Fibroblast of skin of abdomen (primary cell): Measurements from ENCODE around the gene PABPC3.

Experiments
- DNase-seq: peaks from one replicate; pipeline ENCODE4 v3.0.0-alpha.2; 2013

Gene PABPC3

DNA sequence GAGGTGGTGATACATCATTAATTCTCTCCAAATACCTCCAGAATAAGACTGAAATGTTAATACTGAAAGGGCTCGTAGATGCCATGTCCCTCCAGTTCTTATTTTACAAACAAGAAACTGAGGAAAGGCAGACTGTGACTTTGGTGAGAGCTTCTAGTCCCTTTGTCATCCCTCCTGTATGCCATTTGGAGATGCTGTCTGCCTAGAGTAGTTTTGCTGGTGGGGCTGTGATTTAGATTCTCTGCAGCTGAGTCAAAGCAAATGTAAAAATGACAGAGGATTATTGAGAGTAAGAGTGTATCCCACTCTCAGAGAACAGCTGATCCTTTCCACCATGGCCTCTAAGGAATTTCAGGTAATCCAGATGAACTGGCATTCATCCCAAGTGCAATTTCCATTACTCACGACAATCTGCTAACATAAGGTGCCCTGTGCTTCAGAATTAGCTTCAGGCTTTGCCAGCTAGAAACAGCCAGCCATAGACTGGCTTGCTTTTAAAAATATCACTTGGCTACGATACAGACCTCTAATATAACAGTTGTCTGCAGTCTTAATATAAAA, 16.8 kb downstream of the PABPC3 start:
- DNase-seq: no peak

DNA sequence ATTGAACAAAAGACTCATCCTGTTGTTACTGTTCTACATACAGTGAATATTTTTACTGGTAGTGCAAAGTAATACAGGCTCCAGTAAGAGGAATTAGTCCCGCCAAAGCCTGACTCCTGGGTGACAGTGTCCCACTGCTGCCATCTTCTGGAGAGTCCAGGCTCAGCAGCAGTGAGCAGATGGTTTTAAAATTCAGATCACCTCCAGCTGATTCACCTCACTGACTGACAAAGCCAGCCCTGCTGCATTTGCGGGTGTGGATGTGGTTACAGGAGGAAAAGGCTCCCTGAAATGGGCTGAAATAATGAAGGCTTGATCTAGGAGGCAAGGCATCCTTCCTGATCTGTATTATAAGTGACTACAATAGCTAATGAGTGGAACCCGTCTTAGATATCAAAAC, 18.3 kb downstream of the PABPC3 start:
- DNase-seq: peak; percentile 59

DNA sequence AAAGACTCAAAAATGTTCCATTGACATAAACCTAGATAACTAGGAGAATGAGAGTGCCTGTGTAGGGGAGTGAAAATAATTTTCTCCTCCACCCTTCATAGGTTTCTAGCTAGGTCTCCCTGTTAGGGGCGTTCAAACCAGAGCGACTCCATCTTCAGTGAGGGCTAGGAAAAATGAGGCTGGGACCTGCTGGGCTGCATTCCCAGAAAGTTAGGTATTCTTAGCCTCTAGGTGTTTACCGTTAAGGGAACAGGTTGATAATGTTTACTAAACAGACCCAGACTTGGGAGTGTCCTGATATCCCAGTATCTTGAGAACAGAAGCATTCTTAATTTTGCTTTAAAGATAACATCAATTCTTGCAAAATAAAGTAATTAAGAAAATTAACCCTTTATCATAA, 20.1 kb downstream of the PABPC3 start:
- no peak for DNase-seq

DNA sequence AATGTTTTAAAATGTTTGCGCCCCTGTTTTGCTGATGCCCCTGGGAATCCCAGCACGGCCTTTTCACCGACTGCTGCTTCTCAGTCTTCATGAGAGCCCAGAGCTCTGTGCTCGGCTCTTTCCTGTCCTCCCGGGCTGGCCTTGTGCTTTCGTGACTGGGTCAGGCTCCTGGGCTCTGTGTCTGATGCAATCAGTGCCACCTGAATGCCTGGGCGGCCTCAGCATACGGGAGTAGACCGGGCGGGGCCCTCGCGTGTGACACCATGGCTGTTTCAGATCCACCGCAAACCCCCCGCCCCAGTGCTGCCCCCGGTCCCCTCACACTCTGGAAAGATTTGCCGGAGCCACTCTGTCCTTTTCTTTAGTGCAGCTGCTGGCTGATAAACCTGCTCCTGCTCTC, 21.4 kb downstream of the PABPC3 start:
- no peak for DNase-seq

DNA sequence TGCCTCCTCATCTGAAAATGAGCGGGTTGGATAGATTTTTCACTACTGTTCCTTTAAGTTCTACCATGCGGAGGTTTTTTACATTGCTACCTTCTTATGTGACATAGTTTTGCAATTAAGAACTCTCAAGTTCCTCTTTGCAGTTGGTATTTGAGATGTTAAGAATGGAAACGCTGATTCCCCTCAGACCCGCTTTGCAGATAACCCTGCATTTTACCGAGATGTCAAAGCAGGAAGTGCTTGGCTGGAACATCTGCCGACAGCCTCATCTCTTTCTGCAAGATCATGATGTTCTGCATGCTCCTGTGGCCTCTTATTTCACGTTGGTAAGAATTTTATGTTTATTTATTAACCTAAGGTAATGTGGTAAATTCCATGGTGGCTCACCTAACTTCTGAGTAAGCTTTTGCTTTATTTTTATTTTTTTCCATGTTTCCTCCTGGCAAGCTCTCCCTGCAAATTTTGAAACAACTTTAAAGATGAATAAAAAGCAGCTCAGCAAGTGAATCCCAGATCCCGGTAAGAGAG, 22.5 kb downstream of the PABPC3 start:
- no peak for DNase-seq

DNA sequence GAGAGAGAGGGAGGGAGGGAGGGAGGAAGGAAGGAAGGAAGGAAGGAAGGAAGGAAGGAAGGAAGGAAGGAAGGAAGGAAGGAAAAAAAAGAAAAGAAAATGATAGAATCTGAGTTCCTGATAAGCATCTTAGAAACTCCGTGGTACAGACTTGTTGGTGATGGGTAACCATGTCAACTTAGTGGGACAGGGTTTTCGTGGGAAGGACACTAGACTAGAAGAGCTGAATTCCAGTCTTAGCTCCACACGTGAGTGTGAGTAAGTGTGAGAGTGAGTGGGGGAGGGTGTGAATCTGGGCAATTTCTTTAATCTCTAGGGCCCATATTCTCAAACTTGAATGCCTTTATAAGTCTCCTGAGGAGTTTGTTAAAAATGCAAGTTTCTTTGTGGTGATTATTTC, 35.0 kb downstream of the PABPC3 start:
- no peak for DNase-seq

DNA sequence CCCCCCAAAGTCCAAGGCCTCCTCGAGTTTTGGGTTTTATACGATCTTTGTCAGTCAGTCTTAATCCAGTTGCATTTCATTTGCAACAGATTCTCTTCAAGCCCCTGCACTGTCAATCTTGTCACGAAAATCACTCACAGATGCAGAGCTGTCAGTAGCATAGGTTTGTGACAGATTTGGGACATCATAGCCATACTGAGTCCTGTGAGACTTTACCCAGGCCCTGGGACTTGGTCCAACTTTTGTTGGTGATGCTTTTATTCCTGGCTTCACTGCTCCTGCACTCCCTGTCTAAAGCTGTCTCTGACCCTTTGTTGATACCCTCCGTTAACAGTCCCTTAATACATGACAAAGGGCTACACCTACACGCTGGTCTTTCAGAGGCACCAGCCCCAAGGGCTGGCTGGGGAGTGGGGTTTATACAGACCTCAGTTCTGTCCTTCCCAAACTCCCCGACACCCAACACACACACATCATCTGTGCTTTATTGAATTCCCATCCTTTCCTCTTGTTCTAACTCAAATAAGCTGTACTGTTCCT, 36.0 kb downstream of the PABPC3 start:
- no peak for DNase-seq

DNA sequence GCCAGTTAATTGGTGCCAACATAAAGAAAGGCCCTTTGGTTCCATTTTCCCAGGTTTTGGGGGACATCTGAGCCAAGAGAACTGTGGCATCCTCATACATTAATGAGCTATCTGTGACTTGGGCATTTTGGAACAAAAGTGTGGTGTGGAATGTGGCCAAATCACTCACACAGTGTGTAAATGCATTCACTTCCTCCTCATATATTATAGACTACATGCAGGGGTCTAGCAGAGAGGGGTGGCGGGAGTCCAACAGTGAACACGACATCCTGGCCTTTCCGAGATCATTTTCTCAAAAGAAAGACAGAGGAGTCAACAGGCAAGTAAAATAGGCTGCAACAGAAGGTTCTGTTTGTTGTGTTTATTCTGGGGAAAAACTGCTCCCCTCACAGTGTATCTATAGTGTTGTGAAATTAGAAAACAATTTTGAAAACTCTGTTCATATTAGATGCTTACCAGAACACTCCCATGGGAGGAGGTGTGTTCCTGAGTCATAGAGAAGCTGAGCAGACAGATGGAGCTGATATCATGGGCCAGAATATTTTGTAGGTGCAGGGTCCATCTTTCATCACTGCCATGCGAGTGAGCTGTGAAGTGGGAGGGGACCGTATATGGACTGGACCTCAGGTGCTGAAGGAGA, 36.9 kb downstream of the PABPC3 start:
- DNase-seq: no peak

DNA sequence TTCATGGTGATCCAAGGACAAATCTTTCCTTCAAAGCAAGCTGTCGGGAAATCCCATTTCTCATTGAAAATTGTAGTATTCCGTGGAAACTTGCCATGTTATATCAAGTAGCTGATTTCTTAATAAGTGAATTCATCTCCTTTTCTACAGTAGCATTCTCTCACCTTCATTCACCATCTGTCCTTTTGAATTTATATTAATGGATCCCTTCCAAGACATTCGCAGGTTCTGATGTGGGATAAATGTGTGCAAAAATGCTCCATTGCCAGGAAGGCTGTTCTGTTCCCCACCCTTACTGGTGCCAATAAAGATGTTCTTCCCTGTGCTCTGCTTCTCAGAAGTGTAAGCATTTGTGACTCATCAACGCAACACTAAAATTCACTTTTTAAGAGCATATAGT, 40.0 kb downstream of the PABPC3 start:
- DNase-seq: no peak

DNA sequence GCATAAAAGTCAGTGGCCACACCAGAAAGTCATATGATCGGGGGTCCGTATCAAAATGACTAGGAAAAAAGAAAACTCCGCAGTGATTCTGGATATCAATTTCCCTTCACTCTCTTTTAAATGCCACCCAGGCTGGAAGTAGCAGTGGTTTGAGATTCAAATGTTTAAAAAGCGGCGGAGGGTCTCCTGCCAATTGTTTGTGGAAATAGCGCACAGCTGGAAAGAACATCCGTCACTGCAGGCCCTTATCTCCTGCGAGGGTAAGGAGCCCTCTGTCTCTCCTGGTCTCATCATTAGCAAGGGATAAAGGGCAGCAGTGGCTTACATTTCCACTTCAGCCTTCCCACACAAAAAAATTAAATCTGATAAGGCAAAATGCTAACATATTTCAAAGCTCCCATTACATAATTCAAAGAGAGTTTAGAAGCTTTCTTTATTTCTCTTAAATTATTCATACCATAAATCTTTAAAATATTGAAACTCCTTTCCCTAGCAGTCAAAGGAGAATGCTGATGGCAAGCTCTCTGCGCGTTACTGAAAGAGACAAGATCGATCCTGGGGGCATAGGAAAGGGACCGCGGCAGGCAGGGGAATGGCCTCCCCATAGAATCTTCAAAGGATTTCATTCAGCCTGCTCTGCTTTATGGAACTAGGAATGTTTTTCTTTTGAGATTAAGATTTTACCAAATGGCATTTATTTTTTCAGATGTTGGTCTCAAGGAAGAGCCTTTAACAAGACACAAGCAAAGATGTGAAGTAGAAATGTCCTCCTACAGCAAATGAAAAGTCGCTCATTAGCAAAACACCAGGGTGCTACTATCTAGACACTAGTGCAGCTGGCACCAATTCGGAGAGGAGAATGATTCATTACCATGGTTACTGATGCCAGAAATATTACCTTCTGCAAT, 41.2 kb downstream of the PABPC3 start:
- DNase-seq: no peak

DNA sequence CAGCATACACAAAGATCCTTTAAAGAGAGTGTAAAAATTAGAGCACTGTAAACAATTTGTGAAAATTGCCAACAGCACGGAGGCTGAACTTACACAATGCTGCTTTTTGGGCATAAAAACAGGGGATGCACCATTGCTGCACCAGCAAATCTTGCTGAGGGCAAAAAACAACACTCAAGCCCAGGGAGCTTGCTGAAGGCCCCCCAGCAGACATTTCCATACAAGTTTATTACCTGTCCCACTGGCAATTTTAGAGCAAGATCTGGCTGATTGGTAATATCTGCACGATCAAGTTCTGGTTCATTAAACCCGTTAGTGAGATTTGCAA, 41.8 kb downstream of the PABPC3 start:
- DNase-seq: no peak

DNA sequence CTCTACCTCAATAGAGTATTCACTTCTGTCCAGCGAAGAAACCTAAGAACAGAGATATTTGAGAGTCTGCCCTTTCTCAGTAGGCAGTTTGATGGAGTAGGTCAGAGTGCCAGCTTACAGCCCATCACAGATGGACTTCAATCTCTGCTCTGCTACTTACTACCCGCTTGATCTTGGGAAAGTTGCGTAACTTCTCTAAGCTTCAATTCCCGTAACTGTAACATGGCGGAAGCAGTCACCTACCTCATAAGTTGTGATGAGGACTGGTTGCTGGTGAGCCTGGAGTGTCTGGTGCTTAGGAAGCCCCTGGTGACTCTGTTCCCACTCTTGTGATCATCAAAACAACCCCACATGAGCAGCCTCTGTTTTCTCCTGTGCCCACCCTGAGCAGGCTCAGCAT, 45.1 kb downstream of the PABPC3 start:
- DNase-seq: no peak

DNA sequence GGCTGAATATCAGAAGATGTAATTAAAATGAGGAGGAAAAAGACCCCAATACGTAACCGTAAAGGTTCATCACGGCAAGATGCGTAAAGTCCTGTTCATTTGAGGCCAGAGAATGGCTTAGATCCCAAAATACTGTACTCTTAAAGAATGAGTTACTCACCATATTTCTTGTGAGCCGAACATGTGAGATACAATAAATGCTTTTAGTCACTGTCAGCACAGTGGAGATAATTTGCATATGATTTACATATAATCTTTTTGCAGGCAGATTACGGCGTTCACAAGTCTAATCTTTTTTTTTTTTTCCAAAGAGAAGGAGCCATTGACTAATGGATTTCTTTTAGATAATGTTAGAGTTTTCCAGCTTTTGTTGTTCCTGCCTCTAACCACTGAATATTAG, 47.8 kb downstream of the PABPC3 start:
- DNase-seq: no peak

DNA sequence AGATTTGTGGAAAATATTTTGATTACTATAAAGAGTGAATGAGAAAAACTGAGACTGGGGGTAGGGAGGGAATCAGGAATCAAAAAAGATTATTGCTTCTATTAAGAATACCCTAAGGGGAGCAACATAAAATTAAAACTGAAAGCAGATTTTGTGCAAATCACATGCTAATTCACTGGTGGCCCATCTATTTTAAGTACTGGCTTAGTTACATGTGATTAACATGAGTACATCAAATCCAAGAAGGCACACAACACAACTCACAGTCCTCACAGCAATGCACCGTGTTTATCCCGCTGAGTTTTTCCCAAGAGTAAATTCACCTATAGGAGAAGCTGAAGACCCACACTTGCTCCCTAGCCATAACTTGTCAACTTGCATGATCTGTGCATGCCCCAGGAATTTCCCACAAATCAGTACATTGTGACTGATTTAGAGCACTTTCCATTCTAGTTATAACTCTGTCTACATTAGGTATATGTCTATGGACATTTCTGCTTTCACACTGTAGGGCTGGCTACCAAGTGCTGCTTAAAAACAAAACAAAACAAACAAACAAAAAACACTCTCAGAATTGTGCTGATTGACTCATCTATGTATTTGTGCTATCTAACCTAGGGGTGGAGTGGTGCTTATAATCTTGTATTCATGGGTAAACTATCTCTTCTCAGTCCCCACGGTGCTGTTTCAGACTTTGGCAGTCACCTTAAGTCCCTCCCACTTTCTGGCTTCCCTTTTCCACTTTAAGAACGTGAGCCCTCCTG, 51.9 kb downstream of the PABPC3 start:
- no peak for DNase-seq

DNA sequence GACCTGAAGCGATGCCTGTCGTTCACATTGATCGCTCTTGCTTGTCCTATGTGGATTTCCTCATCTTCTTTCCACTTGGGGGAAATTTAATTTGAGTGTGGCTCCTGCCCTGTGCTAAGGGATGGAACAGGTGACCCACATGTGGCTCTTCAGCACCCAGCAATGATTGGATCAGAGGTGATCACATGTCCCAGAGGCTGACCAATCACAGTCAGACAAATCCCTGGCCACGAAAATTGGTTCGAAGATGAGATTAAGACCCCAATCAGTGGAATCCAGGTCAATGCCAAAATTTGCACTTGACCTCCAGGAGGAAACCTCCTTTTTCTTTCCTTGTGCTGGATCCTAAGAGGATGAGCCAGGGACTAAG, 52.5 kb downstream of the PABPC3 start:
- DNase-seq: no peak
